HCT116 (cell line): ENCODE data around the gene PTS. TPM values are rescaled to one million over a fixed set of nuclear protein-coding genes. Genes with fewer than 3 reads are reported as not detected.

Experiments
- ATAC-seq: fragments of 200-7000 bp; cut with Tn5 transposase; 2 replicates; pipeline ENCODE4 v1.9.1; 2020; ENCODE audit warnings: mild to moderate bottlenecking, moderate library complexity
- BruUV-seq: library from RNA; stranded (reverse); fragments of 400-500 nt; replicated peaks from 2 replicates; lab custom pipeline; 2021; lab: Mats Ljungman, UMichigan
- CTCF ChIA-PET: fragments of 300-600 bp; sonication (Branson Sonifier 250); formaldehyde crosslinking; loops from one replicate; lab custom pipeline; 2021; ENCODE audit warnings: antibody characterized with exemption; lab: Charles Lee
- POLR2A ChIA-PET: fragments of 300-600, 350-600 bp; sonication (Branson Sonifier 250); formaldehyde crosslinking; loops from one replicate; lab custom pipeline; 2021; ENCODE audit warnings: antibody characterized with exemption; lab: Charles Lee
- RAD21 ChIA-PET, 2 experiments: fragments of 300-600 bp; sonication (Branson Sonifier 250); formaldehyde crosslinking; loops; one replicate each; lab custom pipeline; 2023; ENCODE audit warnings: low total read pairs in 2 of 2; ENCODE audit not compliant: uncharacterized antibody in 2 of 2, unreplicated experiment in 2 of 2, low non-redundant PET in 1 of 2; lab: Charles Lee
- DNase-seq: peaks from one replicate; pipeline ENCODE4 v3.0.0-alpha.2; 2010; ENCODE audit warnings: low read depth, low spot score
- H2AFZ ChIP-seq: fragments of 200-600 bp; shearing (Covaris generic), sonication (generic); 2 replicates; pipeline ENCODE4 v1.6.1; 2017; ENCODE audit warnings: low read depth, mixed run types, mixed read lengths, antibody characterized with exemption, low read length; ENCODE audit not compliant: poor library complexity, severe bottlenecking
- H3K27ac ChIP-seq: 2 replicates; pipeline ENCODE4 v1.5.1; 2012; ENCODE audit warnings: low read depth, low read length
- H3K27me3 ChIP-seq: fragments of 200-600 bp; sonication (generic); 2 replicates; pipeline ENCODE4 v1.6.1; 2016; ENCODE audit warnings: mixed run types, low read length, mixed read lengths; ENCODE audit not compliant: insufficient read depth
- H3K36me3 ChIP-seq, 2 experiments: fragments of 200-500 bp in 1 of 2; fragments of 200-600 bp in 1 of 2; sonication (Bioruptor generic) in 1 of 2; sonication (generic) in 1 of 2; 2 replicates each; pipeline versions ENCODE4 v1.5.1 to v1.6.1; 2014 to 2016; ENCODE audit warnings: low read length in 2 of 2, inconsistent platforms in 1 of 2, mixed read lengths in 1 of 2, mixed run types in 1 of 2; ENCODE audit not compliant: insufficient read depth in 2 of 2, control insufficient read depth in 1 of 2
- H3K4me1 ChIP-seq, 2 experiments: fragments of 200-600 bp in 1 of 2; sonication (generic) in 1 of 2; 2 replicates each; pipeline versions ENCODE4 v1.5.1 to v1.6.1; 2012 to 2017; ENCODE audit warnings: low read length in 2 of 2, inconsistent platforms in 1 of 2, mild to moderate bottlenecking in 1 of 2, mixed read lengths in 1 of 2, mixed run types in 1 of 2, moderate library complexity in 1 of 2; ENCODE audit not compliant: insufficient read depth in 2 of 2, control insufficient read depth in 1 of 2
- H3K4me2 ChIP-seq: fragments of 200-600 bp; sonication (generic); 2 replicates; pipeline ENCODE4 v1.6.1; 2017; ENCODE audit warnings: mixed run types, low read length, mixed read lengths
- H3K4me3 ChIP-seq, 2 experiments: fragments of 200-600 bp in 1 of 2; sonication (generic) in 1 of 2; replicated peaks in 1 of 2; 2 replicates each; pipeline ENCODE4 v1.5.1; 2011 to 2016; ENCODE audit warnings: low read length in 2 of 2, control low read depth in 1 of 2, low read depth in 1 of 2, mild to moderate bottlenecking in 1 of 2, mixed read lengths in 1 of 2, mixed run types in 1 of 2
- H3K79me2 ChIP-seq: fragments of 200-600 bp; sonication (generic); 2 replicates; pipeline ENCODE4 v1.6.1; 2017; ENCODE audit warnings: mild to moderate bottlenecking, mixed run types, low read length, moderate library complexity, mixed read lengths; ENCODE audit not compliant: insufficient read depth
- H3K9ac ChIP-seq: fragments of 200-600 bp; sonication (generic); 2 replicates; pipeline ENCODE4 v1.6.1; 2016; ENCODE audit warnings: low read length, mixed read lengths
- H3K9me2 ChIP-seq: fragments of 200-600 bp; sonication (generic), shearing (Covaris generic); 2 replicates; pipeline ENCODE4 v1.6.1; 2017; ENCODE audit warnings: mixed run types, mild to moderate bottlenecking, moderate library complexity; ENCODE audit not compliant: insufficient read depth
- H3K9me3 ChIP-seq, 2 experiments: fragments of 200-500 bp in 1 of 2; fragments of 200-600 bp in 1 of 2; sonication (Bioruptor generic) in 1 of 2; sonication (generic) in 1 of 2; 2 replicates each; pipeline ENCODE4 v1.6.1; 2014 to 2017; ENCODE audit warnings: low read length in 2 of 2, mixed read lengths in 2 of 2, inconsistent platforms in 1 of 2, low read depth in 1 of 2, mild to moderate bottlenecking in 1 of 2, mixed run types in 1 of 2, moderate library complexity in 1 of 2; ENCODE audit not compliant: control insufficient read depth in 1 of 2, insufficient read depth in 1 of 2
- H4K20me1 ChIP-seq: fragments of 200-600 bp; sonication (generic), shearing (Covaris generic); 2 replicates; pipeline ENCODE4 v1.6.1; 2017; ENCODE audit warnings: mixed run types, mild to moderate bottlenecking, moderate library complexity; ENCODE audit not compliant: insufficient read depth
- ELF1 ChIP-seq: IDR thresholded peaks from 2 replicates; pipeline ENCODE4 v1.6.1; 2012; ENCODE audit warnings: low read depth, borderline replicate concordance
- EZH2 ChIP-seq: fragments of 200-600 bp; sonication (generic); IDR thresholded peaks from 2 replicates; pipeline ENCODE4 v1.6.1; 2017; ENCODE audit warnings: antibody characterized with exemption, mixed run types
- FOSL1 ChIP-seq: IDR thresholded peaks from 2 replicates; pipeline ENCODE4 v1.6.1; 2012; ENCODE audit warnings: low read depth
- MAX ChIP-seq: IDR thresholded peaks from 2 replicates; pipeline ENCODE4 v1.6.1; 2012
- POLR2A ChIP-seq: IDR thresholded peaks from 2 replicates; pipeline ENCODE4 v1.7.0; 2011; ENCODE audit warnings: borderline replicate concordance; ENCODE audit not compliant: insufficient read depth, insufficient read length; ENCODE audit errors: extremely low read depth
- POLR2AphosphoS5 ChIP-seq: IDR thresholded peaks from 2 replicates; pipeline ENCODE4 v1.6.1; 2011; ENCODE audit warnings: mild to moderate bottlenecking, low read depth, low read length, moderate library complexity
- SP1 ChIP-seq: IDR thresholded peaks from 2 replicates; pipeline ENCODE4 v1.6.1; 2012; ENCODE audit warnings: low read depth
- YY1 ChIP-seq: IDR thresholded peaks from 2 replicates; pipeline ENCODE4 v1.6.1; 2011; ENCODE audit warnings: low read length, low read depth, moderate library complexity, mild to moderate bottlenecking; ENCODE audit not compliant: insufficient replicate concordance; ENCODE audit errors: extremely low read depth
- ZBTB33 ChIP-seq: IDR thresholded peaks from 2 replicates; pipeline ENCODE4 v1.6.1; 2011; ENCODE audit warnings: mild to moderate bottlenecking, low read length, moderate library complexity; ENCODE audit not compliant: insufficient replicate concordance; ENCODE audit errors: extremely low read depth
- ZNF274 ChIP-seq: fragments of 200-500 bp; sonication (Bioruptor generic); IDR thresholded peaks from 2 replicates; pipeline ENCODE4 v1.6.1; 2014; ENCODE audit warnings: mild to moderate bottlenecking, low read depth, low read length, inconsistent platforms
- intact Hi-C: fragments of 100-400 bp; cut with micrococcal nuclease; formaldehyde crosslinking; loops from 2 replicates; pipeline ENCODE4 v1.10.0; 2022
- total RNA-seq: library from RNA; stranded (reverse); gene quantifications from one replicate; pipeline ENCODE4 v1.2.1, GENCODE V29; 2021; ENCODE audit not compliant: unreplicated experiment

The PTS gene
- total RNA-seq, 1 experiment from 2014 or later: 45.7 TPM

- Histone ChIP-seq H3K79me2 (no peaks in the 10 kb centered on the region), H3K9me2 (no peaks in the 10 kb centered on the region), H2AFZ (no peak overlapping the region), H3K9ac (no peak overlapping the region)
- no peak for ATAC-seq
- intact Hi-C loops: no loop called here
- ChIA-PET RAD21 (no interaction called here), POLR2A (no interaction called here)
- TF ChIP-seq SP1 (no peak), POLR2A (no peak), ELF1 (no peak), YY1 (no peak), POLR2AphosphoS5 (no peak)
- TF ChIP-seq, all 23 proteins: peak for 0
- no peaks in the 10 kb centered on the region for H3K27me3 ChIP-seq
- no peaks in the 10 kb centered on the region for H4K20me1 ChIP-seq
- H3K9me3 ChIP-seq: no peaks in the 10 kb centered on the region
- no TSS peak for BruUV-seq
- no peak overlapping the region for H3K27ac ChIP-seq
- no peak for DNase-seq
- no peaks in the 10 kb centered on the region for H3K36me3 ChIP-seq
- H3K4me2 ChIP-seq: no peak overlapping the region
- CTCF ChIA-PET: interaction anchor here (1.1 kb wide), 1 partner anchor 8 kb away, joined by 3 read pairs; no protein-coding TSS in a partner anchor
- peaks cover 0 to 11% of the 10 kb centered on the region in 2 experiments; a peak in 2 of 4 replicates for H3K4me1 ChIP-seq
- H3K4me3 ChIP-seq: no peak overlapping the region
Measured at GRCh38 chr11:112273066-112273465, 46.8 kb downstream of the PTS start.

GRCh38 chr11:112274007-112274783 is 48.0 kb downstream of the PTS start:
- no peaks in the 10 kb centered on the region for H3K27me3 ChIP-seq
- no peaks in the 10 kb centered on the region for H4K20me1 ChIP-seq
- H3K4me3 ChIP-seq: no peak overlapping the region
- TF ChIP-seq ZNF274 (no peak), MAX (no peak), ELF1 (no peak), FOSL1 (no peak), ZBTB33 (no peak), EZH2 (no peak)
- H3K9ac ChIP-seq: no peak overlapping the region
- no peak overlapping the region for H3K4me2 ChIP-seq
- H3K36me3 ChIP-seq: no peaks in the 10 kb centered on the region
- no peak overlapping the region for H2AFZ ChIP-seq
- intact Hi-C loops: no loop called here
- ATAC-seq (no peak), DNase-seq (no peak)
- ChIA-PET CTCF (interaction anchor here (0.9 kb wide), 1 partner anchor 53 kb away, joined by 3 read pairs; no protein-coding TSS in a partner anchor), RAD21 (no interaction called here), POLR2A (no interaction called here)
- H3K4me1 ChIP-seq: peaks cover 0 to 11% of the 10 kb centered on the region in 2 experiments; a peak in 2 of 4 replicates
- H3K27ac ChIP-seq: no peak overlapping the region
- no peaks in the 10 kb centered on the region for H3K79me2 ChIP-seq
- BruUV-seq: no TSS peak
- H3K9me2 ChIP-seq: no peaks in the 10 kb centered on the region
- H3K9me3 ChIP-seq: no peaks in the 10 kb centered on the region
